Measurements from ENCODE around the gene PHLDB3.
A peak's percentile ranks its signal among the peaks of the same experiment; 100 is the strongest.
"Not testable (repeated sequence)": the region's sequence is repeated elsewhere in the genome, so short reads cannot be mapped to it uniquely, and the experiment has no call there.

The PHLDB3 gene

GRCh38 chr19:43467276-43467675 is 37.3 kb downstream of the PHLDB3 start:
- no peak for DNase-seq (ENCODE audit: low spot score)

GRCh38 chr19:43466793-43467192 is 37.8 kb downstream of the PHLDB3 start:
- DNase-seq (ENCODE audit: low spot score): no peak

- DNase-seq (ENCODE audit: low spot score): peak; percentile 52
Observed at GRCh38 chr19:43465468-43466120, 39.0 kb downstream of the PHLDB3 start, which contains the start of gene LYPD3. Gene LYPD3 (minus strand): TSS chr19:43465608. CDS start chr19:43465571, 37 bp downstream.

- DNase-seq (ENCODE audit: low spot score): no peak
Observed at GRCh38 chr19:43464134-43464775, 40.3 kb downstream of the PHLDB3 start.

GRCh38 chr19:43463381-43464133 is 41.0 kb downstream of the PHLDB3 start:
- peak; percentile 98 for DNase-seq (ENCODE audit: low spot score)

- no peak for DNase-seq (ENCODE audit: low spot score)
Observed at GRCh38 chr19:43462785-43463380, 41.7 kb downstream of the PHLDB3 start.

- no peak for DNase-seq (ENCODE audit: low spot score)
Observed at GRCh38 chr19:43462383-43462782, 42.2 kb downstream of the PHLDB3 start.

GRCh38 chr19:43461303-43461702 is 43.2 kb downstream of the PHLDB3 start:
- DNase-seq (ENCODE audit: low spot score): no peak

GRCh38 chr19:43460362-43461016 is 44.1 kb downstream of the PHLDB3 start:
- DNase-seq (ENCODE audit: low spot score): no peak

- no peak for DNase-seq (ENCODE audit: low spot score)
Observed at GRCh38 chr19:43457809-43458208, 46.7 kb downstream of the PHLDB3 start.

- no peak for DNase-seq (ENCODE audit: low spot score)
Observed at GRCh38 chr19:43455321-43456113, 49.0 kb downstream of the PHLDB3 start.

- DNase-seq (ENCODE audit: low spot score): no peak
Observed at GRCh38 chr19:43454031-43454430, 50.5 kb downstream of the PHLDB3 start.

- DNase-seq (ENCODE audit: low spot score): no peak
Observed at GRCh38 chr19:43452582-43452981, 52.0 kb downstream of the PHLDB3 start.

GRCh38 chr19:43450545-43450997 is 54.0 kb downstream of the PHLDB3 start:
- no peak for DNase-seq (ENCODE audit: low spot score)

GRCh38 chr19:43447655-43448054 is 56.9 kb downstream of the PHLDB3 start:
- DNase-seq (ENCODE audit: low spot score): no peak

GRCh38 chr19:43446746-43447489 is 57.6 kb downstream of the PHLDB3 start:
- peak; percentile 77 for DNase-seq (ENCODE audit: low spot score)

- no peak for DNase-seq (ENCODE audit: low spot score)
Observed at GRCh38 chr19:43445426-43445825, 59.1 kb downstream of the PHLDB3 start.

GRCh38 chr19:43444531-43445287 is 59.8 kb downstream of the PHLDB3 start:
- DNase-seq (ENCODE audit: low spot score): no peak

GRCh38 chr19:43444091-43444490 is 60.5 kb downstream of the PHLDB3 start:
- DNase-seq (ENCODE audit: low spot score): not testable (repeated sequence)

- no peak for DNase-seq (ENCODE audit: low spot score)
Observed at GRCh38 chr19:43441716-43442115, 62.8 kb downstream of the PHLDB3 start.
